Nephron (organoid): ENCODE data around the gene RIMS4.

Experiments
- H3K27ac Mint-ChIP-seq, 3 experiments: 2 replicates each; pipeline ENCODE4 v1.8.0; 2020; ENCODE audit warnings: mixed read lengths in 3 of 3, mild to moderate bottlenecking in 2 of 3, moderate library complexity in 1 of 3
- H3K27me3 Mint-ChIP-seq: 2 replicates; pipeline ENCODE4 v1.8.0; 2021; ENCODE audit warnings: low read depth, mild to moderate bottlenecking, moderate library complexity, mixed read lengths
- H3K36me3 Mint-ChIP-seq: 2 replicates; pipeline ENCODE4 v1.8.0; 2020; ENCODE audit warnings: low read depth, mixed read lengths
- H3K4me1 Mint-ChIP-seq: 2 replicates; pipeline ENCODE4 v1.8.0; 2020; ENCODE audit warnings: mixed read lengths
- H3K4me3 Mint-ChIP-seq, 3 experiments: 2 replicates each; pipeline ENCODE4 v1.8.0; 2020; ENCODE audit warnings: mild to moderate bottlenecking in 3 of 3, mixed read lengths in 3 of 3, moderate library complexity in 2 of 3
- H3K9me3 Mint-ChIP-seq: 2 replicates; pipeline ENCODE4 v1.8.0; 2020; ENCODE audit warnings: mixed read lengths
- CTCF ChIP-seq, 3 experiments: fragments of 200-600 bp; sonication (generic); IDR thresholded peaks; one replicate each; pipeline ENCODE4 v1.5.0; 2021; ENCODE audit warnings: antibody characterized with exemption in 3 of 3; ENCODE audit not compliant: unreplicated experiment in 3 of 3

The RIMS4 gene

GRCh38 chr20:44802702-44803101 is 7.6 kb downstream of the RIMS4 start:
- Mint-ChIP-seq H3K9me3 (peaks cover 3% of the 10 kb centered on the region), H3K27ac (peak overlapping the region in 1 of 3 experiments; percentile 7), H3K4me3 (no peak overlapping the region), H3K27me3 (peaks cover 34% of the 10 kb centered on the region), H3K4me1 (peaks cover 69% of the 10 kb centered on the region), H3K36me3 (no peaks in the 10 kb centered on the region)
- no peak for TF ChIP-seq CTCF (IDR thresholded peaks at IDR 0.05; ENCODE audit: unreplicated experiment in 3 of 3)

- Mint-ChIP-seq H3K27me3 (peaks cover 19% of the 10 kb centered on the region), H3K9me3 (peaks cover 3% of the 10 kb centered on the region), H3K4me1 (peaks cover 53% of the 10 kb centered on the region), H3K27ac (no peak overlapping the region), H3K36me3 (no peaks in the 10 kb centered on the region), H3K4me3 (no peak overlapping the region)
- TF ChIP-seq CTCF (IDR thresholded peaks at IDR 0.05; ENCODE audit: unreplicated experiment in 3 of 3), result no peak
Observed at GRCh38 chr20:44800391-44801046, 9.8 kb downstream of the RIMS4 start.

GRCh38 chr20:44799691-44800090 is 10.7 kb downstream of the RIMS4 start:
- Mint-ChIP-seq H3K27ac (no peak overlapping the region), H3K4me1 (peaks cover 47% of the 10 kb centered on the region), H3K36me3 (no peaks in the 10 kb centered on the region), H3K4me3 (no peak overlapping the region), H3K27me3 (peaks cover 22% of the 10 kb centered on the region), H3K9me3 (peaks cover 3% of the 10 kb centered on the region)
- no peak for TF ChIP-seq CTCF (IDR thresholded peaks at IDR 0.05; ENCODE audit: unreplicated experiment in 3 of 3)

GRCh38 chr20:44796758-44797457 is 13.4 kb downstream of the RIMS4 start:
- peaks cover 9% of the 10 kb centered on the region for H3K27me3 Mint-ChIP-seq
- H3K4me1 Mint-ChIP-seq, result peaks cover 24% of the 10 kb centered on the region
- no peaks in the 10 kb centered on the region for H3K36me3 Mint-ChIP-seq
- no peak overlapping the region for H3K4me3 Mint-ChIP-seq
- no peak for TF ChIP-seq CTCF (IDR thresholded peaks at IDR 0.05; ENCODE audit: unreplicated experiment in 3 of 3)
- no peaks in the 10 kb centered on the region for H3K9me3 Mint-ChIP-seq
- no peak overlapping the region for H3K27ac Mint-ChIP-seq

GRCh38 chr20:44796311-44796710 is 14.0 kb downstream of the RIMS4 start:
- peaks cover 9% of the 10 kb centered on the region for H3K27me3 Mint-ChIP-seq
- no peak overlapping the region for H3K27ac Mint-ChIP-seq
- peaks cover 25% of the 10 kb centered on the region for H3K4me1 Mint-ChIP-seq
- no peak overlapping the region for H3K4me3 Mint-ChIP-seq
- no peaks in the 10 kb centered on the region for H3K9me3 Mint-ChIP-seq
- TF ChIP-seq CTCF (IDR thresholded peaks at IDR 0.05; ENCODE audit: unreplicated experiment in 3 of 3), result no peak
- no peaks in the 10 kb centered on the region for H3K36me3 Mint-ChIP-seq

- no peaks in the 10 kb centered on the region for H3K36me3 Mint-ChIP-seq
- TF ChIP-seq CTCF (IDR thresholded peaks at IDR 0.05; ENCODE audit: unreplicated experiment in 3 of 3), result no peak
- peaks cover 9% of the 10 kb centered on the region for H3K27me3 Mint-ChIP-seq
- no peaks in the 10 kb centered on the region for H3K9me3 Mint-ChIP-seq
- peaks cover 21% of the 10 kb centered on the region for H3K4me1 Mint-ChIP-seq
- H3K4me3 Mint-ChIP-seq, result no peak overlapping the region
- H3K27ac Mint-ChIP-seq, result no peak overlapping the region
Observed at GRCh38 chr20:44795836-44796235, 14.5 kb downstream of the RIMS4 start.
